K562 (cell line): Measurements from ENCODE around the gene SPANXA1. TPM values are rescaled to one million over a fixed set of nuclear protein-coding genes. Genes with fewer than 3 reads are reported as not detected.

ENCODE experiments used
- ATAC-seq: fragments of 200-7000 bp; cut with Tn5 transposase; 3 replicates; pipeline ENCODE4 v1.9.1; 2020; ENCODE audit warnings: moderate library complexity
- BruUV-seq: library from RNA; stranded (reverse); fragments of 400-500 nt; replicated peaks from 2 replicates; lab custom pipeline; 2021; lab: Mats Ljungman, UMichigan
- CTCF ChIA-PET: fragments of 300-600 bp; formaldehyde crosslinking; extraction: SDS; loops from one replicate; lab custom pipeline; 2021; ENCODE audit warnings: low intra/inter-chr PET ratio; lab: Yijun Ruan, JAX
- POLR2A ChIA-PET: fragments of 300-600, 350-650 bp; sonication (Branson Sonifier 250); formaldehyde crosslinking; extraction: SDS; loops from one replicate; lab custom pipeline; 2021; ENCODE audit warnings: antibody characterized with exemption, inconsistent platforms; lab: Yijun Ruan, JAX
- DNase-seq, 4 experiments: peaks; one replicate each; pipeline versions ENCODE4 v3.0.0 to v3.0.0-alpha.2; 2011 to 2018; ENCODE audit warnings: low spot score in 3 of 4, mixed read lengths in 3 of 4; ENCODE audit errors: extremely low read depth in 1 of 4
- FAIRE-seq: peaks from 2 replicates; lab custom pipeline; 2011; peaks lifted over from hg19 to GRCh38; lab: Jason Lieb, UNC
- H2AFZ ChIP-seq: 2 replicates; pipeline ENCODE4 v1.6.0; 2011; ENCODE audit warnings: low read depth, low read length, control low read depth, inconsistent platforms
- H3K27ac ChIP-seq: fragments of 200-600 bp; 3 replicates; pipeline ENCODE4 v1.8.0; 2011; ENCODE audit warnings: low read depth, mild to moderate bottlenecking, control low read depth, inconsistent platforms, low read length, moderate library complexity, mixed read lengths; ENCODE audit errors: extremely low read depth
- H3K27me3 ChIP-seq, 2 experiments: fragments of 300-600 bp in 1 of 2; 2 replicates in 1 of 2; 3 replicates in 1 of 2; pipeline versions ENCODE4 v1.6.0 to v1.8.0; 2011; ENCODE audit warnings: inconsistent platforms in 2 of 2, low read length in 2 of 2, mild to moderate bottlenecking in 1 of 2, mixed read lengths in 1 of 2, moderate library complexity in 1 of 2; ENCODE audit not compliant: control insufficient read depth in 2 of 2, insufficient read depth in 2 of 2
- H3K36me3 ChIP-seq: fragments of 300-600 bp; 3 replicates; pipeline ENCODE4 v1.8.0; 2011; ENCODE audit warnings: mild to moderate bottlenecking, low read length, inconsistent platforms; ENCODE audit not compliant: control insufficient read depth, insufficient read depth
- H3K4me1 ChIP-seq, 2 experiments: fragments of 200-600 bp in 1 of 2; replicated peaks in 1 of 2; 2 replicates in 1 of 2; 3 replicates in 1 of 2; pipeline versions ENCODE4 v1.5.1 to v1.8.0; 2011; ENCODE audit warnings: inconsistent platforms in 2 of 2, low read length in 2 of 2, mild to moderate bottlenecking in 1 of 2, mixed read lengths in 1 of 2, moderate library complexity in 1 of 2; ENCODE audit not compliant: control insufficient read depth in 2 of 2, insufficient read depth in 2 of 2
- H3K4me2 ChIP-seq: 2 replicates; pipeline ENCODE4 v1.6.1; 2011; ENCODE audit warnings: low read length, control low read depth, inconsistent platforms, mixed read lengths; ENCODE audit not compliant: insufficient read depth
- H3K4me3 ChIP-seq: fragments of 200-600 bp; sonication (generic), shearing (Covaris generic); 2 replicates; pipeline ENCODE4 v1.5.1; 2016; ENCODE audit warnings: control low read depth, inconsistent platforms
- H3K79me2 ChIP-seq: fragments of 200-600 bp; 3 replicates; pipeline ENCODE4 v1.8.0; 2011; ENCODE audit warnings: low read length, inconsistent platforms; ENCODE audit not compliant: control insufficient read depth, insufficient read depth
- H3K9ac ChIP-seq, 2 experiments: 2 replicates each; pipeline versions ENCODE4 v1.6.0 to v1.6.1; 2011; ENCODE audit warnings: low read depth in 2 of 2, low read length in 2 of 2, control low read depth in 1 of 2, inconsistent platforms in 1 of 2, mild to moderate bottlenecking in 1 of 2, mixed read lengths in 1 of 2; ENCODE audit not compliant: insufficient read depth in 1 of 2
- H3K9me1 ChIP-seq: one replicate; pipeline ENCODE4 v1.6.0; 2011; ENCODE audit warnings: inconsistent platforms, mild to moderate bottlenecking, low read length, moderate library complexity; ENCODE audit not compliant: control insufficient read depth, insufficient read depth
- H3K9me3 ChIP-seq: replicated peaks from 2 replicates; pipeline ENCODE4 v1.5.1; 2011; ENCODE audit warnings: low read depth, low read length, inconsistent platforms; ENCODE audit not compliant: control insufficient read depth, insufficient read depth
- H4K20me1 ChIP-seq: replicated peaks from 2 replicates; pipeline ENCODE4 v1.6.1; 2011; ENCODE audit warnings: low read length, inconsistent platforms, mixed read lengths; ENCODE audit not compliant: control insufficient read depth, insufficient read depth
- BMI1 ChIP-seq: fragments of 150-350 bp; IDR thresholded peaks from 2 replicates; pipeline ENCODE4 v1.6.1; 2014; ENCODE audit warnings: low read length
- HMG20A ChIP-seq: fragments of 450-650 bp; formaldehyde crosslinking; conservative IDR thresholded peaks from 2 replicates; pipeline ENCODE4 v1.4.0; 2020; ENCODE audit warnings: mild to moderate bottlenecking, mixed read lengths
- NR2C2 ChIP-seq, 2 experiments: fragments of 200-800 bp in 1 of 2; sonication (Bioruptor generic) in 1 of 2; sonication (generic) in 1 of 2; formaldehyde crosslinking in 1 of 2; IDR thresholded peaks; 2 replicates each; pipeline versions ENCODE4 v1.6.1 to v1.8.0; 2016 to 2022; ENCODE audit warnings: mild to moderate bottlenecking in 1 of 2, missing compliant biosample characterization in 1 of 2, missing genetic modification characterization in 1 of 2, missing genetic modification reagents in 1 of 2
- PRMT5 ChIP-seq: sonication (generic); formaldehyde crosslinking; IDR thresholded peaks from 2 replicates; pipeline ENCODE4 v1.5.0; 2020; ENCODE audit warnings: missing genetic modification reagents
- SP2 ChIP-seq: IDR thresholded peaks from 2 replicates; pipeline ENCODE4 v1.6.1; 2011; ENCODE audit warnings: mild to moderate bottlenecking, low read depth, low read length, moderate library complexity; ENCODE audit not compliant: poor library complexity, severe bottlenecking; ENCODE audit errors: extremely low read depth
- TEAD1 ChIP-seq, 2 experiments: fragments of 450-650 bp in 1 of 2; sonication (generic) in 1 of 2; formaldehyde crosslinking; IDR thresholded peaks; 2 replicates each; pipeline versions ENCODE4 v1.4.0 to v1.8.0; 2020 to 2022; ENCODE audit warnings: mild to moderate bottlenecking in 2 of 2, missing genetic modification reagents in 1 of 2
- XRCC4 ChIP-seq: IDR thresholded peaks from one replicate; pipeline ENCODE4 v1.6.1; 2011; ENCODE audit not compliant: insufficient read depth, insufficient read length; ENCODE audit errors: extremely low read depth
- ZKSCAN1 ChIP-seq: fragments of 150-350 bp; IDR thresholded peaks from 2 replicates; pipeline ENCODE4 v1.6.1; 2016; ENCODE audit warnings: low read depth, low read length
- ZNF445 ChIP-seq: fragments of 250-450 bp; sonication (Bioruptor Pico); IDR thresholded peaks from 2 replicates; pipeline ENCODE4 v1.4.0; 2020; ENCODE audit warnings: low read depth, mild to moderate bottlenecking, moderate library complexity
- whole genome bisulfite sequencing: fragments of 100-300 bp; shearing (Covaris generic); methylation state at CpG from one replicate; pipeline ENCODE4 v1.1.6; 2016; ENCODE audit warnings: low coverage, mixed read lengths; ENCODE audit not compliant: insufficient coverage; ENCODE audit errors: missing lambda C conversion rate; 5-methylcytosine and 5-hydroxymethylcytosine counted together
- in situ Hi-C: fragments of 300-500 bp; cut with MboI; formaldehyde crosslinking; loops from 4 replicates; pipeline ENCODE4 v1.15.0; 2018; ENCODE audit warnings: inconsistent platforms, mixed read lengths
- intact Hi-C: fragments of 100-400 bp; cut with micrococcal nuclease; formaldehyde crosslinking; loops from 2 replicates; pipeline ENCODE4 v1.14.2; 2022
- polyA plus RNA-seq, 8 experiments: library from polyadenylated mRNA; depleted of rRNA in 4 of 8; stranded (reverse) in 5 of 8; unstranded in 3 of 8; fragments of >200 nt; fragmentation: Nextera tagmentation in 2 of 8; fragmentation: Illumina TruSeq in 1 of 8; extraction: Ambion mirVana in 2 of 8; extraction: Trizol in 1 of 8; gene quantifications; 2 replicates each; pipeline versions ENCODE4 v1.2.1 to v1.2.3, GENCODE V29; 2011 to 2014; ENCODE audit warnings: inconsistent platforms in 1 of 8, missing spikeins in 1 of 8
- total RNA-seq, 7 experiments: library from RNA; depleted of rRNA in 6 of 7; stranded (reverse); fragments of >200 nt in 6 of 7; fragmentation: Illumina TruSeq in 2 of 7; extraction: Trizol in 2 of 7; gene quantifications; 2 replicates each; pipeline versions ENCODE4 v1.2.1 to v1.2.3, GENCODE V29; 2011 to 2021; ENCODE audit warnings: low replicate concordance in 1 of 7
- TF ChIP-seq, protein P1 (sequence below), 2 experiments: fragments of 250-450 bp in 1 of 2; fragments of 450-650 bp in 1 of 2; sonication (Bioruptor Pico) in 1 of 2; IDR thresholded peaks; 2 replicates each; pipeline versions ENCODE4 v1.6.1 to v1.8.0; 2016 to 2021; ENCODE audit warnings: mild to moderate bottlenecking in 2 of 2, moderate library complexity in 2 of 2, missing compliant biosample characterization in 1 of 2, missing genetic modification characterization in 1 of 2
- TF ChIP-seq, protein P2 (sequence below): fragments of 450-650 bp; formaldehyde crosslinking; IDR thresholded peaks from 2 replicates; pipeline ENCODE4 v1.4.0; 2020; ENCODE audit warnings: mild to moderate bottlenecking

The SPANXA1 gene
- total and polyA plus RNA-seq, 9 of the 15 experiments (the other 6 are each of a cell fraction or from before 2014, with no cell fraction given): 0.17 to 0.22 TPM; not detected in 7

DNA sequence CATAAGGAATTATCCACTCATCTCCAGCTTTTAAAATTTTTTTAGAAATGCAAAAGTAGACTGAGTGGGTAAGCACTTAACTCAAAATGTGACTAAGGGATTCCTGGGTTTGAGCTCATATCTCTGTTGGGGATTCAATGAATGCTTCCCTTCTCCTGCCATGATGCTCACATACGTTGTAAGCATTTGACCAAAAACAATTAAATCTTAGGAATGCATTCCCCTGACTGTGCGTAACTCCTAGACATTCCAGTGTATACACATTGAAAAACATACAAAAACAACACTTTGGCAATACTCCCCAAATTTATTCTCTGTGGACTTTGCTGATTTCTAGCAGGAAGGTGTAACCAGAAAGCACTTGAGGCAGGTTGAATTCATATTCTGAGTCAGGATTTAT, 34.8 kb upstream of the SPANXA1 start:
- intact Hi-C loops (no loop called here), in situ Hi-C loops (no loop called here)
- POLR2A ChIA-PET: no interaction called here
- WGBS: 0% methylated on average over 2 of the region's 2 CpGs
- no peaks in the 10 kb centered on the region for H3K79me2 ChIP-seq
- no peak overlapping the region for H3K4me2 ChIP-seq
- H3K27me3 ChIP-seq: no peaks in the 10 kb centered on the region
- no peak for TF ChIP-seq ZKSCAN1
- TF ChIP-seq PRMT5: no peak
- TF ChIP-seq BMI1: no peak
- TF ChIP-seq XRCC4: no peak
- no peak for TF ChIP-seq ZNF445
- no peak for TF ChIP-seq HMG20A (CRISPR knock-in tag)
- no peak for TF ChIP-seq SP2
- TF ChIP-seq, protein P1, sequence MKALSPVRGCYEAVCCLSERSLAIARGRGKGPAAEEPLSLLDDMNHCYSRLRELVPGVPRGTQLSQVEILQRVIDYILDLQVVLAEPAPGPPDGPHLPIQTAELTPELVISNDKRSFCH (CRISPR knock-in tag; IDR thresholded peaks at IDR 0.05): no peak
- TF ChIP-seq, protein P1 (tag; IDR thresholded peaks at IDR 0.05): no peak
- no peak for TF ChIP-seq NR2C2 (CRISPR knock-in tag; IDR thresholded peaks at IDR 0.05)
- TF ChIP-seq NR2C2 (tag; IDR thresholded peaks at IDR 0.05): no peak
- TF ChIP-seq TEAD1 (CRISPR knock-in tag; IDR thresholded peaks at IDR 0.05): no peak
- TF ChIP-seq, protein P2, sequence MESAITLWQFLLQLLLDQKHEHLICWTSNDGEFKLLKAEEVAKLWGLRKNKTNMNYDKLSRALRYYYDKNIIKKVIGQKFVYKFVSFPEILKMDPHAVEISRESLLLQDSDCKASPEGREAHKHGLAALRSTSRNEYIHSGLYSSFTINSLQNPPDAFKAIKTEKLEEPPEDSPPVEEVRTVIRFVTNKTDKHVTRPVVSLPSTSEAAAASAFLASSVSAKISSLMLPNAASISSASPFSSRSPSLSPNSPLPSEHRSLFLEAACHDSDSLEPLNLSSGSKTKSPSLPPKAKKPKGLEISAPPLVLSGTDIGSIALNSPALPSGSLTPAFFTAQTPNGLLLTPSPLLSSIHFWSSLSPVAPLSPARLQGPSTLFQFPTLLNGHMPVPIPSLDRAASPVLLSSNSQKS (CRISPR knock-in tag): no peak
- H3K9me3 ChIP-seq: no peaks in the 10 kb centered on the region
- H3K9me1 ChIP-seq: no peaks in the 10 kb centered on the region
- no peak overlapping the region for H2AFZ ChIP-seq
- no peak overlapping the region for H3K4me3 ChIP-seq
- no peaks in the 10 kb centered on the region for H3K36me3 ChIP-seq
- H3K9ac ChIP-seq: no peak overlapping the region
- no TSS peak for BruUV-seq
- ATAC-seq (no peak), DNase-seq (no peak), FAIRE-seq (no peak)
- H3K27ac ChIP-seq: no peak overlapping the region
- H4K20me1 ChIP-seq: no peaks in the 10 kb centered on the region
- no peaks in the 10 kb centered on the region for H3K4me1 ChIP-seq
- CTCF ChIA-PET: no interaction called here
